GM12878 (cell line): ENCODE measurements around the gene MYO18B. TPM values are rescaled to one million over a fixed set of nuclear protein-coding genes. Genes with fewer than 3 reads are reported as not detected.

Experiments used
- ATAC-seq: fragments of 200-7000 bp; cut with Tn5 transposase; 3 replicates; pipeline ENCODE4 v1.9.1; 2020; ENCODE audit warnings: mild to moderate bottlenecking, moderate library complexity
- BruUV-seq: library from RNA; stranded (reverse); fragments of 400-500 nt; replicated peaks from 2 replicates; lab custom pipeline; 2021; lab: Mats Ljungman, UMichigan
- CTCF ChIA-PET: fragments of 300-600 bp; sonication (Branson Sonifier 250); formaldehyde crosslinking; extraction: SDS; loops from one replicate; lab custom pipeline; 2021; ENCODE audit warnings: inconsistent platforms; lab: Yijun Ruan, JAX
- POLR2A ChIA-PET: fragments of 350-600 bp; formaldehyde crosslinking; extraction: SDS; loops from one replicate; lab custom pipeline; 2021; ENCODE audit warnings: inconsistent platforms; lab: Charles Lee
- RAD21 ChIA-PET: fragments of 300-600 bp; sonication (Branson Sonifier 250); formaldehyde crosslinking; loops from one replicate; lab custom pipeline; 2023; ENCODE audit warnings: antibody characterized with exemption; ENCODE audit not compliant: unreplicated experiment; lab: Charles Lee
- SMC1A ChIA-PET: fragments of 300-600 bp; sonication (Branson Sonifier 250); formaldehyde crosslinking; loops from one replicate; lab custom pipeline; 2023; ENCODE audit not compliant: unreplicated experiment, uncharacterized antibody; lab: Charles Lee
- DNase-seq: peaks from one replicate; pipeline ENCODE4 v3.0.0-alpha.2; 2011; ENCODE audit warnings: low read depth, low spot score
- FAIRE-seq: peaks from 3 replicates; lab custom pipeline; 2011; peaks lifted over from hg19 to GRCh38; lab: Jason Lieb, UNC
- H2AFZ ChIP-seq: 2 replicates; pipeline ENCODE4 v1.6.0; 2011; ENCODE audit warnings: low read depth, low read length, control low read depth; ENCODE audit not compliant: control insufficient read depth
- H3K27ac ChIP-seq: 2 replicates; pipeline ENCODE4 v1.5.1; 2011; ENCODE audit warnings: control low read depth; ENCODE audit not compliant: control insufficient read depth, insufficient read depth
- H3K27me3 ChIP-seq, 2 experiments: replicated peaks in 1 of 2; 2 replicates each; pipeline versions ENCODE4 v1.6.0 to v1.6.1; 2011; ENCODE audit warnings: low read length in 1 of 2; ENCODE audit not compliant: control insufficient read depth in 2 of 2, insufficient read depth in 2 of 2
- H3K36me3 ChIP-seq, 2 experiments: 2 replicates each; pipeline ENCODE4 v1.5.1; 2011; ENCODE audit warnings: low read length in 1 of 2; ENCODE audit not compliant: control insufficient read depth in 2 of 2, insufficient read depth in 2 of 2
- H3K4me1 ChIP-seq: 2 replicates; pipeline ENCODE4 v1.6.1; 2011; ENCODE audit warnings: mild to moderate bottlenecking, low read length, moderate library complexity, mixed read lengths; ENCODE audit not compliant: control insufficient read depth, insufficient read depth
- H3K4me2 ChIP-seq: 2 replicates; pipeline ENCODE4 v1.6.0; 2011; ENCODE audit warnings: control low read depth; ENCODE audit not compliant: control insufficient read depth, insufficient read depth
- H3K4me3 ChIP-seq: fragments of 200-600 bp; sonication (generic); 2 replicates; pipeline ENCODE4 v1.5.1; 2016
- H3K79me2 ChIP-seq: 2 replicates; pipeline ENCODE4 v1.6.0; 2011; ENCODE audit warnings: low read length; ENCODE audit not compliant: control insufficient read depth, insufficient read depth
- H3K9ac ChIP-seq: 2 replicates; pipeline ENCODE4 v1.8.0; 2011; ENCODE audit warnings: low read length, control low read depth, mixed read lengths; ENCODE audit not compliant: control insufficient read depth, insufficient read depth
- H3K9me3 ChIP-seq: replicated peaks from 3 replicates; pipeline ENCODE4 v1.5.1; 2011; ENCODE audit warnings: mild to moderate bottlenecking, low read length; ENCODE audit not compliant: control insufficient read depth, insufficient read depth
- H4K20me1 ChIP-seq: 2 replicates; pipeline ENCODE4 v1.6.0; 2011; ENCODE audit not compliant: control insufficient read depth, insufficient read depth
- BHLHE40 ChIP-seq, 2 experiments: fragments of 450-650 bp in 1 of 2; IDR thresholded peaks; 2 replicates each; pipeline ENCODE4 v1.6.1; 2011 to 2017; ENCODE audit warnings: low read depth in 2 of 2, borderline replicate concordance in 1 of 2, improper control_type of control experiment in 1 of 2, low read length in 1 of 2, mild to moderate bottlenecking in 1 of 2
- CHD4 ChIP-seq: fragments of 200-600 bp; sonication (generic); IDR thresholded peaks from 2 replicates; pipeline ENCODE4 v1.6.1; 2016; ENCODE audit warnings: mild to moderate bottlenecking
- CREB1 ChIP-seq: IDR thresholded peaks from 2 replicates; pipeline ENCODE4 v1.6.1; 2012; ENCODE audit warnings: low read depth, mild to moderate bottlenecking, inconsistent platforms
- MEF2A ChIP-seq: IDR thresholded peaks from 2 replicates; pipeline ENCODE4 v1.6.1; 2011; ENCODE audit warnings: low read depth, mild to moderate bottlenecking, low read length, moderate library complexity; ENCODE audit not compliant: insufficient read depth
- MTA2 ChIP-seq: fragments of 450-650 bp; IDR thresholded peaks from 2 replicates; pipeline ENCODE4 v1.6.1; 2016; ENCODE audit warnings: low read depth, mild to moderate bottlenecking, moderate library complexity
- NFYB ChIP-seq: IDR thresholded peaks from 2 replicates; pipeline ENCODE4 v1.6.1; 2011; ENCODE audit warnings: low read depth, mild to moderate bottlenecking, low read length, improper control_type of control experiment, moderate library complexity; ENCODE audit not compliant: insufficient read depth
- NKRF ChIP-seq: fragments of 450-650 bp; conservative IDR thresholded peaks from 2 replicates; pipeline ENCODE4 v1.6.1; 2017; ENCODE audit warnings: mild to moderate bottlenecking, moderate library complexity
- NR2F1 ChIP-seq: fragments of 450-650 bp; conservative IDR thresholded peaks from 2 replicates; pipeline ENCODE4 v1.6.1; 2017; ENCODE audit warnings: mild to moderate bottlenecking
- POLR2AphosphoS5 ChIP-seq: IDR thresholded peaks from 2 replicates; pipeline ENCODE4 v1.6.1; 2011; ENCODE audit warnings: mild to moderate bottlenecking, low read length, inconsistent platforms
- SMAD1 ChIP-seq: fragments of 450-650 bp; IDR thresholded peaks from 2 replicates; pipeline ENCODE4 v1.6.1; 2018; ENCODE audit warnings: mild to moderate bottlenecking, low read depth; ENCODE audit not compliant: partially characterized antibody
- WRNIP1 ChIP-seq: IDR thresholded peaks from 2 replicates; pipeline ENCODE4 v1.6.1; 2011; ENCODE audit warnings: low read depth, low read length, improper control_type of control experiment, borderline replicate concordance
- ZNF592 ChIP-seq: fragments of 450-650 bp; IDR thresholded peaks from 2 replicates; pipeline ENCODE4 v1.6.1; 2017; ENCODE audit warnings: mild to moderate bottlenecking, moderate library complexity
- WGBS: methylation state at CpG from one replicate; pipeline ENCODE4 v1.1.6; 2016; ENCODE audit warnings: low lambda C conversion rate; ENCODE audit not compliant: insufficient replicate concordance, insufficient coverage; ENCODE audit errors: missing lambda C conversion rate; 5-methylcytosine and 5-hydroxymethylcytosine counted together
- in situ Hi-C: fragments of 300-500 bp; cut with MboI; formaldehyde crosslinking; loops from 9 replicates; pipeline ENCODE4 v1.14.3; 2018; ENCODE audit warnings: mixed read lengths
- intact Hi-C: fragments of 100-400 bp; cut with micrococcal nuclease; formaldehyde crosslinking; loops from one replicate; pipeline ENCODE4 v1.14.2; 2022; ENCODE audit not compliant: unreplicated experiment
- polyA plus RNA-seq, 11 experiments: library from polyadenylated mRNA; depleted of rRNA in 4 of 11; unstranded in 6 of 11; stranded (reverse) in 5 of 11; fragments of >200 nt; fragmentation: Nextera tagmentation in 4 of 11; fragmentation: Illumina TruSeq in 1 of 11; extraction: Ambion mirVana in 4 of 11; extraction: Trizol in 1 of 11; gene quantifications; 1 replicate in 1 of 11; 2 replicates in 10 of 11; pipeline versions ENCODE4 v1.2.1 to v1.2.3, GENCODE V29; 2011 to 2016; ENCODE audit warnings: inconsistent platforms in 2 of 11, missing spikeins in 2 of 11, low read depth in 1 of 11
- total RNA-seq, 4 experiments: library from RNA; depleted of rRNA in 3 of 4; stranded (reverse); fragments of >200 nt in 3 of 4; fragmentation: Illumina TruSeq in 1 of 4; extraction: Trizol in 1 of 4; gene quantifications; 2 replicates each; pipeline versions ENCODE4 v1.2.1 to v1.2.3, GENCODE V29; 2013 to 2021

MYO18B gene
- total and polyA plus RNA-seq, 10 of the 15 experiments (the other 5 are each of a cell fraction or from before 2014, with no cell fraction given) = 0.05 to 2.1 (median 0.51) TPM; not detected in 1

- ChIA-PET SMC1A (no interaction called here), CTCF (interaction anchor here (2.4 kb wide), 1 partner anchor 221 kb away, joined by 10 read pairs; no protein-coding TSS in a partner anchor), RAD21 (no interaction called here), POLR2A (interaction anchor here (1.4 kb wide), 1 partner anchor 221 kb away, joined by 4 read pairs; no protein-coding TSS in a partner anchor)
- H4K20me1 ChIP-seq = no peaks in the 10 kb centered on the region
- no peak overlapping the region for H3K4me3 ChIP-seq
- in situ Hi-C loops (no loop called here), intact Hi-C loops (no loop called here)
- H3K4me2 ChIP-seq = no peak overlapping the region
- no peaks in the 10 kb centered on the region for H3K27me3 ChIP-seq
- FAIRE-seq = no peak
- H2AFZ ChIP-seq = no peak overlapping the region
- H3K4me1 ChIP-seq = 0 out of 2 replicates have a peak, but pooled peaks cover 3% of the 10 kb centered on the region
- no peaks in the 10 kb centered on the region for H3K36me3 ChIP-seq
- WGBS = 44% methylated on average over 2 of the region's 2 CpGs
- no peak for TF ChIP-seq WRNIP1
- TF ChIP-seq SMAD1 = no peak
- TF ChIP-seq MTA2 = no peak
- TF ChIP-seq NKRF = no peak
- no peak for TF ChIP-seq MEF2A
- no peak for TF ChIP-seq CREB1
- no peak for TF ChIP-seq POLR2AphosphoS5
- TF ChIP-seq NR2F1 = no peak
- no peak for TF ChIP-seq BHLHE40 (IDR thresholded peaks at IDR 0.05; ENCODE audit: borderline replicate concordance in 1 of 2, low read depth in 2 of 2, low read length in 1 of 2)
- TF ChIP-seq NFYB = no peak
- TF ChIP-seq CHD4 = no peak
- TF ChIP-seq ZNF592 = no peak
- no peak overlapping the region for H3K9ac ChIP-seq
- H3K27ac ChIP-seq = no peak overlapping the region
- ATAC-seq = no peak
- peaks cover 2% of the 10 kb centered on the region; the same call in 2 of the 3 replicates for H3K9me3 ChIP-seq
- no peak for DNase-seq
- no peaks in the 10 kb centered on the region for H3K79me2 ChIP-seq
- BruUV-seq = no TSS peak
These were observed 23.0 kb downstream of the MYO18B start for GRCh38 chr22:25765016-25765367.
